ENCODE data around the gene METTL25B.

The METTL25B gene

DNA sequence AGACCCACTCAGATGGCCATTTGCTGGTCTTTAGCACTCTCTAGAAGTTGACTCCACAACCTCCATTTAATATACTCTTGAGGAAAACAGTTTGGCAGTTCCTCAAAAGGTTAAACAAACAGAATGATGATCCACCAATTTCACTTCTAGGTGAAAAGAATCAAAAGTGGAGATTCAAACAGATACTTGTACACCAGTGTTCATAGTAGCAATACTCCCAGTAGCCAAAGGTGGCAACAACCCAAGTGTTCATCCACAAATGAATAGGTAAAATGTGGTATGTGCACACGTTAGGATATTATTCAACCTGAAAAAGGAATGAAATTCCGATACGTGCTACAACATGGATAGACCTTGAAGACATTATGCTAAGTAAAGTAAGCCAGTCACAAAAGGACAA lies 45.3 kb downstream of the METTL25B start:
- no peak for DNase-seq

DNA sequence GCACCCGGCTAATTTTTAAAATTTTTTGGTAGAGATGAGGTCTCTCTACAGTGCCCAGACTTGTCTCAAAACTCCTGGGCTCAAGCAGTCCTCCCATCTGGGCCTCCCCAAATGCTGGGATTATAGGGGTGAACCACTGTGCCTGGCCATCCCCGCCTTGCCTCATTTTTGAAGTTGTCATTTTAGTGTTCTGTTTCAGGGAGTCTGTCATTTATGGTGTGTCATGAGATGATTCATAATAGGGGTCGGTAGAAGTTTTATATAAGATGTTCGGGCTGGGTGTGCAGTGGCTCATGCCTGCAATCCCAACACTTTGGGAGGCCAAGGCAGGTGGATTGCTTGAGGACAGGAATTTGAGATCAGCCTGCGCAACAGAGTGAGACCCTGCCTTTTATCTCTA lies 47.5 kb downstream of the METTL25B start:
- DNase-seq, result no peak

DNA sequence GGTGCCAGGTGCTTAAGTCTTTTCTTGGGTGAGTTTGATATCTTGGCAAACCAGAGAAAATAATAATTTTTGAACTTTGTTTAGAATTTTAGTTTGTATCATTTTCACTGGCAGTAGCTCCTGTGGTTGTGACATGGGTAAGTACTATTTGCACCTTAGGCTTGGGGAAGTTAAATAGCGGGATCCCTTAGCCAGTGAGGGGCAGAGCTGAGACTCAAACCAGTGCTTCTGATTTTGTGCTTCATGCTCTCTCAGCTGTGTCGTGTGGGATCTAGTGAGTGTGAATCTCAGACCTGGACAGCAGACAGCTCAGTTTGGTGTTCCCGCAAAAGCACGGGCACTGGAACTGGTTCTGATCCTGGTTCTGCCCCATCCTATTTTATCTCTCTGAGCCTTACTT lies 48.7 kb downstream of the METTL25B start:
- DNase-seq, result no peak

DNA sequence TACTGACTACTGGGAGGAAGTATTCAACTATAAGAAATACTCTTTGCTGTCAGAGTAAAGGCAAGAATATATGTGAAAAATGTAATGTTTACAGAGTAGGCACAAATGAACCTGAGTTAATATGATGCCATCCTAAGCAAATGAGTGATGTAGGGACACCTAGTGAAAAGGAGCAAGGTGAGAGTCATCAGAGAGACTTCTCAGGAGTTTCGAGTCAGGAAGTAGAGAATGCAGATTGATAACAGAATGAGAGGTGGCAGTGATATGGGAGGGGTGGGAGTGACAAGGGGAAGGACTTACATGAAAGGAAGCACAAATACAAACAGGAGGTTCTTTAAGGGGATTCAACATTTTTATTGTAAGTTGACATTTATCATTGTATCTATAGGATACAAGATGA lies 49.3 kb downstream of the METTL25B start:
- no peak for DNase-seq

DNA sequence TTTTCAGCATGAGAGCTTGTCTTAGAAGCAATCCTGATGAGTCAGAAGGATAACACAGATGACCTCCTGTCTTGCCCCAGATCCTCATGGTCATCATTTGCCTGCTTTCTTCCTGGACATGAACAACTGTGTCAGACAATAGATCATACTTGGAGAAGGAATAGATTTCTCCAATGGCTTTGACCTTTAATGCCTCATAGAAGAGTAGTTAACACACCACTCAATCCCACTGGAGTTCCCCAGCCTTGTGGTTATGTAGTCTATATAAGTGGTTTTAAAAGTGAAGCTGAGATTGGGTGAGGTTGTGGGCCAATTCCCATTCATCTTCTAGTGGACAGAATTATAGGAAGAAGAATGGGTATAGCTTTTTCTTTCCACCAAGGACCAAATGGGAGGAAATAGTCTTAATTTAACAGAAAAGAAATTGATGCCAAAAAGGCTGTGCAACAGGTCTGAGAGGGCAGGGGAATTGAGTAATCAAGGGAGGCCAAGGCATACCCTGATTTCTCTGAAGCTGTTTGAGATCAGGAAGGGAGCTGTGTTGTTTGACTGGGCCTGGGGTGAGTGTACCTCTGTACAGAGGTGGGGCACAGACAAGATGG lies 53.4 kb downstream of the METTL25B start:
- DNase-seq, result no peak

DNA sequence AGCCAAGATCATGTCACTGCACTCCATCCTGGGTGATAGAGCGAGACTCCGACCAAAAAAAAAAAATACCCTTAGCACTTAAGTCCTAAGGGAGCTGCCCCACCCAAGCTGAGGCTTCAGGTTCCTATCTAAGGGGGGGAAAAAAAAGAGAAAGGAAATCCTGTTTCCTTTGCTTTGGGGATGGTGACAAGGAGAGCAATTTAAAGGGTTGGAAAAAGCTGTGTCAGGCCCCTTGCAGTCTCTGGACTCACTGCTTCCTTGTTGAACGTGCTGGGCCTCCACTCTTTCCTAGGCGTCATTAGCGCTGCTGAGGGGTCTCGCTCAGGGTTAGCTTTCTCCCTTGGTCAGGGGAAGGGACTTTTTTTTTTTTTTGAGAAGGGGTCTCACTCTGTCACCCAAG lies 57.2 kb downstream of the METTL25B start:
- no peak for DNase-seq
